Right lobe of liver (tissue), 6 donors: Measurements from ENCODE around the gene DSG2. TPM values are rescaled to one million over a fixed set of nuclear protein-coding genes. Genes with fewer than 3 reads are reported as not detected.

Source experiments
- ATAC-seq, 4 donors: fragments of 200-7000 bp; cut with Tn5 transposase; one replicate each; pipeline ENCODE4 v1.9.1; 2020; ENCODE audit warnings: mild to moderate bottlenecking in 4 of 4, moderate library complexity in 4 of 4
- DNase-seq, 3 donors: peaks; one replicate each; pipeline ENCODE4 v3.0.0-alpha.2; 2020
- H3K27ac ChIP-seq, 3 donors: fragments of 200-600 bp; one replicate each; pipeline ENCODE4 v1.8.0; 2022
- H3K27me3 ChIP-seq, 2 donors: fragments of 200-600 bp; one replicate each; pipeline ENCODE4 v1.8.0; 2022
- H3K36me3 ChIP-seq, 4 donors: fragments of 200-600 bp; sonication (generic) in 1 of 4; one replicate each; pipeline versions ENCODE4 v1.5.1 to v1.8.0; 2017 to 2022; ENCODE audit warnings: control low read depth in 1 of 4
- H3K4me1 ChIP-seq, 4 donors: fragments of 200-600 bp; sonication (generic) in 1 of 4; one replicate each; pipeline versions ENCODE4 v1.5.1 to v1.8.0; 2017 to 2022; ENCODE audit warnings: control low read depth in 1 of 4
- H3K4me3 ChIP-seq, 3 donors: fragments of 200-600 bp; one replicate each; pipeline ENCODE4 v1.8.0; 2022
- H3K9me3 ChIP-seq, 4 donors: fragments of 200-600 bp; sonication (generic) in 1 of 4; one replicate each; pipeline versions ENCODE4 v1.5.1 to v1.8.0; 2017 to 2022; ENCODE audit warnings: control low read depth in 1 of 4
- POLR2A ChIP-seq: fragments of 450-650 bp; IDR thresholded peaks from one replicate; pipeline ENCODE4 v1.6.1; 2017; ENCODE audit warnings: antibody characterized with exemption, mild to moderate bottlenecking
- WGBS: methylation state at CpG from one replicate; pipeline ENCODE4 v1.1.6; 2018; ENCODE audit warnings: low coverage, low lambda C conversion rate; ENCODE audit not compliant: insufficient coverage; ENCODE audit errors: missing lambda C conversion rate; 5-methylcytosine and 5-hydroxymethylcytosine counted together
- intact Hi-C, 2 donors: fragments of 100-400 bp; cut with DNase I; formaldehyde crosslinking; loops; one replicate each; pipeline versions ENCODE4 v1.11.2 to v1.14.1; 2022
- total RNA-seq, 6 experiments: library from RNA; depleted of rRNA in 2 of 6; stranded (reverse); fragments of >200 nt in 2 of 6; fragmentation: NEBNext Ultra II Directional in 3 of 6; extraction: Animal tissue kit (Norgen Biotek cat#: 25700) in 3 of 6; gene quantifications; one replicate each; pipeline versions ENCODE4 v1.1.0 to v1.2.4, GENCODE V29; 2016 to 2023
- TF ChIP-seq, protein P1 (sequence below), 4 donors: fragments of 200-600 bp in 3 of 4; fragments of 450-650 bp in 1 of 4; IDR thresholded peaks; one replicate each; pipeline versions ENCODE4 v1.5.1 to v1.8.0; 2016 to 2022; ENCODE audit warnings: antibody characterized with exemption in 4 of 4, mild to moderate bottlenecking in 2 of 4
- donor health status: DM: no; HTN: yes; CAD: no.
- donor health status: DM: no; HTN: no; CAD: no.
- donor health status: DM: no; HTN: no; CAD: no.
- donor health status: DM: no; HTN: yes; CAD: no.
- donor health status: DM: no; HTN: yes; CAD: no.

Gene DSG2
- total RNA-seq, 6 experiments from 2014 or later = 9.8 to 27.0 (median 16.4) TPM

DNA sequence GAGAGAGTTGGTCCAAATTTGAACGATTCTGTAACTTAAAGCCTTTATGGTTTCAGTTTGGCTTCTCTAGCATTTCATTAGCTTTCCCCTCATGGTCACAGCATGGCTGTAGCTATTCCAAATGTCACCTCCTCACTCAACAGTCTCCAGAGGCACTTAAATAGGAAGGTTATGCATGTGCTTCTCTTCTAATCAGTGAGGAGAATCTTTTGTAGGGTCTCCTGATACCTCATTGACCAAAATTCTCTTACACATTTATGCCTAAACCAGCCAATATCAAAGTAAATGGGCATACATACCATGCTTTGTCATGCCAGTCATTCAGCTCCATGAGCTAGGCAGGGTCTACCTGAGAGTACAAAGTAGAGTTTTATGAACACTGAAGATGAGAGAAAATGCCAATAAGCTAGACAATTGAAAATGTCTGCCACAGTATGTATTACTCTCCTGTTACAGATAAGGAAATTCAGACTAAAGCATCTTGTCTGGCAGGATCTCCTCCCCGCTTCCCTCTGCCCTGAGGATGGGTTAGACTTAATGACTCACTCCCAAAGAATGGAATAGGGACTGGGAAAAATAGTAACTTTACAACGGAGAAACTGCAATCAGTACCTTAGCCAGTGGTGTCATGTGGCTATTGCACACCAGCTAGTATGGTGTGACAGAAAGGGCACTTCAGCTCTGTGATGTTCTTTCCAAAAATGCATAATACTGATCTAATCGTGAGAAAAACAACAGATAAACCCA, 15.4 kb downstream of the DSG2 start:
- H3K4me1 ChIP-seq = no peaks in the 10 kb centered on the region
- no peak overlapping the region for H3K27ac ChIP-seq
- ATAC-seq = peak in 2 of 4 donors; percentile 55 to 59
- TF ChIP-seq, protein P1, sequence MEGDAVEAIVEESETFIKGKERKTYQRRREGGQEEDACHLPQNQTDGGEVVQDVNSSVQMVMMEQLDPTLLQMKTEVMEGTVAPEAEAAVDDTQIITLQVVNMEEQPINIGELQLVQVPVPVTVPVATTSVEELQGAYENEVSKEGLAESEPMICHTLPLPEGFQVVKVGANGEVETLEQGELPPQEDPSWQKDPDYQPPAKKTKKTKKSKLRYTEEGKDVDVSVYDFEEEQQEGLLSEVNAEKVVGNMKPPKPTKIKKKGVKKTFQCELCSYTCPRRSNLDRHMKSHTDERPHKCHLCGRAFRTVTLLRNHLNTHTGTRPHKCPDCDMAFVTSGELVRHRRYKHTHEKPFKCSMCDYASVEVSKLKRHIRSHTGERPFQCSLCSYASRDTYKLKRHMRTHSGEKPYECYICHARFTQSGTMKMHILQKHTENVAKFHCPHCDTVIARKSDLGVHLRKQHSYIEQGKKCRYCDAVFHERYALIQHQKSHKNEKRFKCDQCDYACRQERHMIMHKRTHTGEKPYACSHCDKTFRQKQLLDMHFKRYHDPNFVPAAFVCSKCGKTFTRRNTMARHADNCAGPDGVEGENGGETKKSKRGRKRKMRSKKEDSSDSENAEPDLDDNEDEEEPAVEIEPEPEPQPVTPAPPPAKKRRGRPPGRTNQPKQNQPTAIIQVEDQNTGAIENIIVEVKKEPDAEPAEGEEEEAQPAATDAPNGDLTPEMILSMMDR (IDR thresholded peaks at IDR 0.05) = no peak
- no peak for TF ChIP-seq POLR2A
- no peaks in the 10 kb centered on the region for H3K36me3 ChIP-seq
- H3K9me3 ChIP-seq = no peaks in the 10 kb centered on the region
- WGBS = 69% methylated on average over 4 of the region's 4 CpGs
- no peak for DNase-seq
- no peak overlapping the region for H3K4me3 ChIP-seq
- intact Hi-C loops = no loop called here
- H3K27me3 ChIP-seq = no peaks in the 10 kb centered on the region

DNA sequence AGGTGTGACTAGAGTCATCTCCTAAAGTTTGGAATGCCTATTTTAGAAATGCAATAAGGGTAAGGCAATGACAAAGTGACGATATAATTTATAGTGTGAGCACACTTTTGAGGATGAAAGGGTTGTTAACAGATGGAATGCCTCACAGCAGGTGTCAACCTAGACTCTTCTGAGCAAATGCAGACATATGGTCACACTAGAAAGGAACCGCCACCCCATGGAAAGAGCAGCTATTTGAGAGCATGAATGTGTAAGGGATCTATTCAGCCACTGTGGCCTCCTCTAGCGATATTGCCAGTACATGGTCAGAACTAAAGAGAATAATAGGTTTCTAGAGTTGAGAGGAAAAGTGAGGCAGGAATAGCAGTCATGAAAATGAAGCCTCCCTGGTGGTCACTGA, 18.5 kb downstream of the DSG2 start:
- Histone ChIP-seq H3K4me3 (no peak overlapping the region), H3K27me3 (no peaks in the 10 kb centered on the region), H3K9me3 (no peaks in the 10 kb centered on the region), H3K27ac (no peak overlapping the region), H3K36me3 (peaks cover 0 to 6% (median 3%) of the 10 kb centered on the region in 4 donors), H3K4me1 (no peaks in the 10 kb centered on the region)
- TF ChIP-seq, protein P1 (IDR thresholded peaks at IDR 0.05) = no peak
- no peak for TF ChIP-seq POLR2A
- DNase-seq (no peak), ATAC-seq (no peak)
- intact Hi-C loops = no loop called here
- WGBS = 72% methylated on average over 3 of the region's 3 CpGs

DNA sequence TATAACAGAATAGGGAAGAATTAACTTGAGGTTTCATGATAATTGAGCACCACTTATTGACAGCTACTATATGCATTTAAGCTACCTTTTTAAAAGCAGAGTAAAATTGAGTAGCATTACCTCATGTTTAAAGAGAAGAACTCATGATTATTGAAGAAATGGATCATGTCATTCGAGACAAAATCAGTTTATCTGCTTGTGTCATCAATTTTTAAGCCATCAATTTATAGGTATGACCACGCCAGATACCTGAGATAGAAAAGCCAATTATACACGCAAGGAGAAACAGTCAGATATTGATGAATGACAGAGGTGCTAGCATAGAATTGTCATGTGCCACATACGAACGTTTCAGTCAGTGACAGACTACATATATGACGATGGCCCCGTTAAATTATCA, 28.4 kb downstream of the DSG2 start:
- intact Hi-C loops = no loop called here
- no peak overlapping the region for H3K27ac ChIP-seq
- ATAC-seq (no peak), DNase-seq (no peak)
- WGBS = 80% methylated on average over 7 of the region's 7 CpGs
- H3K36me3 ChIP-seq = peaks cover 0 to 12% (median 6%) of the 10 kb centered on the region in 4 donors
- H3K9me3 ChIP-seq = no peaks in the 10 kb centered on the region
- TF ChIP-seq POLR2A = no peak
- TF ChIP-seq, protein P1 (IDR thresholded peaks at IDR 0.05) = no peak
- H3K4me1 ChIP-seq = no peaks in the 10 kb centered on the region
- H3K27me3 ChIP-seq = no peaks in the 10 kb centered on the region
- no peak overlapping the region for H3K4me3 ChIP-seq

DNA sequence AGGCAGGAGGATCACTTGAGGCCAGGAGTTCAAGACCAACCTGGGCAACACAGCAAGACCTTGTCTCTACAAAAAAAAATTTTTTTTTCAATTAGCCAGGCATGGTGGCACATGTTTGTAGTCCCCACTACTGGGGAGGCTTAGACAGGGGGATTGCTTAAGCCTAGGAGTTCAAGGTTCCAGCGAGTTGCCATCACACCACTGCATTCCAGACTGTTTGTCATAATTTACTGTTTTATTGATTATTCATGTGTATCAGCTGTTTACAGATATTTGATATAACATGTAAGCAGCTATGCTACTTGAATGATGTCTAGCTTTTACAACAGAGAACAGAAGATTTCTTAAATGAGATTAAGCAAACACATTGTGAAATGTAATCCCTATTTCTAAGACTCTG, 35.3 kb downstream of the DSG2 start:
- TF ChIP-seq, protein P1 (IDR thresholded peaks at IDR 0.05) = no peak
- no peak for TF ChIP-seq POLR2A
- H3K27me3 ChIP-seq = no peaks in the 10 kb centered on the region
- DNase-seq = no peak
- ATAC-seq = no peak
- intact Hi-C loops = no loop called here
- H3K36me3 ChIP-seq = peaks cover 0 to 5% (median 2%) of the 10 kb centered on the region in 4 donors
- no peak overlapping the region for H3K27ac ChIP-seq
- 45% methylated on average over 1 of the region's 1 CpG for WGBS
- H3K9me3 ChIP-seq = no peaks in the 10 kb centered on the region
- no peak overlapping the region for H3K4me3 ChIP-seq
- H3K4me1 ChIP-seq = no peaks in the 10 kb centered on the region
